H9 (cell line): Measurements from ENCODE around the gene RETN. TPM values are rescaled to one million over a fixed set of nuclear protein-coding genes. Genes with fewer than 3 reads are reported as not detected.
A peak's percentile ranks its signal among the peaks of the same experiment; 100 is the strongest.

Experiments
- DNase-seq: peaks from one replicate; pipeline ENCODE4 v3.0.0-alpha.2; 2017
- H2AFZ ChIP-seq: one replicate; pipeline ENCODE4 v1.6.1; 2013; ENCODE audit warnings: mild to moderate bottlenecking, low read length, control low read depth, moderate library complexity
- H2AK5ac ChIP-seq: 2 replicates; pipeline ENCODE4 v1.6.1; 2013; ENCODE audit warnings: low read length, control low read depth, mixed read lengths; ENCODE audit not compliant: insufficient read length
- H2BK120ac ChIP-seq: one replicate; pipeline ENCODE4 v1.6.1; 2013; ENCODE audit warnings: low read depth, mild to moderate bottlenecking, low read length, control low read depth, inconsistent platforms; ENCODE audit not compliant: poor library complexity, severe bottlenecking
- H2BK12ac ChIP-seq: 2 replicates; pipeline ENCODE4 v1.6.1; 2013; ENCODE audit warnings: low read length, control low read depth, mixed read lengths, low read depth; ENCODE audit not compliant: insufficient read length
- H2BK15ac ChIP-seq: 2 replicates; pipeline ENCODE4 v1.6.1; 2013; ENCODE audit warnings: low read depth, low read length, control low read depth
- H2BK20ac ChIP-seq: one replicate; pipeline ENCODE4 v1.6.1; 2013; ENCODE audit warnings: low read depth, mild to moderate bottlenecking, low read length, control low read depth, inconsistent platforms; ENCODE audit not compliant: poor library complexity, severe bottlenecking
- H2BK5ac ChIP-seq: 2 replicates; pipeline ENCODE4 v1.6.1; 2013; ENCODE audit warnings: low read length, control low read depth, mixed read lengths; ENCODE audit not compliant: insufficient read length
- H3K14ac ChIP-seq: 2 replicates; pipeline ENCODE4 v1.6.1; 2013; ENCODE audit warnings: low read length, control low read depth; ENCODE audit not compliant: insufficient read depth
- H3K18ac ChIP-seq: 2 replicates; pipeline ENCODE4 v1.6.1; 2013; ENCODE audit warnings: low read depth, mild to moderate bottlenecking, mixed read lengths, low read length, control low read depth; ENCODE audit not compliant: insufficient read length
- H3K23ac ChIP-seq: 2 replicates; pipeline ENCODE4 v1.6.1; 2013; ENCODE audit warnings: low read length, control low read depth, mixed read lengths, low read depth; ENCODE audit not compliant: insufficient read length
- H3K23me2 ChIP-seq: 2 replicates; pipeline ENCODE4 v1.6.1; 2013; ENCODE audit warnings: low read depth, mild to moderate bottlenecking, mixed read lengths, low read length, control low read depth; ENCODE audit not compliant: insufficient read length, poor library complexity, severe bottlenecking
- H3K27ac ChIP-seq: 2 replicates; pipeline ENCODE4 v1.5.1; 2013; ENCODE audit warnings: low read length, control low read depth, mixed read lengths, low read depth; ENCODE audit not compliant: insufficient read length
- H3K27me3 ChIP-seq: 2 replicates; pipeline ENCODE4 v1.6.1; 2013; ENCODE audit warnings: low read length, control low read depth, inconsistent platforms; ENCODE audit not compliant: insufficient read depth
- H3K4ac ChIP-seq: 2 replicates; pipeline ENCODE4 v1.6.1; 2013; ENCODE audit warnings: low read depth, mild to moderate bottlenecking, control low read depth, inconsistent platforms, low read length, moderate library complexity
- H3K4me1 ChIP-seq: 2 replicates; pipeline ENCODE4 v1.6.1; 2013; ENCODE audit warnings: low read length, control low read depth, inconsistent platforms; ENCODE audit not compliant: insufficient read depth
- H3K4me2 ChIP-seq: 2 replicates; pipeline ENCODE4 v1.6.1; 2013; ENCODE audit warnings: low read length, control low read depth, mixed read lengths; ENCODE audit not compliant: insufficient read length, insufficient read depth
- H3K56ac ChIP-seq: 2 replicates; pipeline ENCODE4 v1.6.1; 2013; ENCODE audit warnings: low read depth, mild to moderate bottlenecking, mixed read lengths, low read length, control low read depth; ENCODE audit not compliant: insufficient read length
- H3K79me1 ChIP-seq: 2 replicates; pipeline ENCODE4 v1.6.1; 2013; ENCODE audit warnings: low read depth, mild to moderate bottlenecking, moderate library complexity, low read length, control low read depth, inconsistent platforms; ENCODE audit not compliant: insufficient read depth, poor library complexity, severe bottlenecking
- H3K79me2 ChIP-seq: 2 replicates; pipeline ENCODE4 v1.6.1; 2013; ENCODE audit warnings: low read length, control low read depth, inconsistent platforms; ENCODE audit not compliant: insufficient read depth
- H3K9ac ChIP-seq: 2 replicates; pipeline ENCODE4 v1.6.1; 2013; ENCODE audit warnings: low read length, control low read depth, mixed read lengths; ENCODE audit not compliant: insufficient read length; ENCODE audit errors: extremely low read depth
- H3K9me3 ChIP-seq: one replicate; pipeline ENCODE4 v1.6.1; 2013; ENCODE audit warnings: low read depth, low read length, inconsistent platforms; ENCODE audit not compliant: control insufficient read depth
- H3T11ph ChIP-seq: one replicate; pipeline ENCODE4 v1.6.1; 2013; ENCODE audit warnings: mild to moderate bottlenecking, low read length, control low read depth, inconsistent platforms
- H4K20me1 ChIP-seq: one replicate; pipeline ENCODE4 v1.6.1; 2013; ENCODE audit not compliant: control insufficient read depth, insufficient read length, insufficient read depth
- H4K5ac ChIP-seq: 2 replicates; pipeline ENCODE4 v1.6.1; 2013; ENCODE audit warnings: low read depth, mild to moderate bottlenecking, mixed read lengths, low read length, control low read depth; ENCODE audit not compliant: insufficient read length
- H4K8ac ChIP-seq: replicated peaks from 2 replicates; pipeline ENCODE4 v1.6.1; 2013; ENCODE audit warnings: low read length, control low read depth, mixed read lengths, low read depth; ENCODE audit not compliant: insufficient read length
- H4K91ac ChIP-seq: 2 replicates; pipeline ENCODE4 v1.6.1; 2013; ENCODE audit warnings: low read depth, mild to moderate bottlenecking, moderate library complexity, mixed read lengths, low read length, control low read depth; ENCODE audit not compliant: insufficient read length
- H3K27ac Mint-ChIP-seq, 3 experiments: 2 replicates in 2 of 3; 3 replicates in 1 of 3; pipeline ENCODE4 v1.8.0; 2020 to 2021; ENCODE audit warnings: mixed read lengths in 3 of 3, mild to moderate bottlenecking in 1 of 3, moderate library complexity in 1 of 3
- H3K27me3 Mint-ChIP-seq: 2 replicates; pipeline ENCODE4 v1.8.0; 2021; ENCODE audit warnings: low read depth, mild to moderate bottlenecking, moderate library complexity, mixed read lengths
- H3K36me3 Mint-ChIP-seq, 3 experiments: 2 replicates in 2 of 3; 3 replicates in 1 of 3; pipeline ENCODE4 v1.8.0; 2020 to 2021; ENCODE audit warnings: low read depth in 3 of 3, mixed read lengths in 3 of 3; ENCODE audit not compliant: insufficient read depth in 1 of 3
- H3K4me1 Mint-ChIP-seq, 2 experiments: 2 replicates each; pipeline ENCODE4 v1.8.0; 2020; ENCODE audit warnings: mixed read lengths in 2 of 2
- H3K4me3 Mint-ChIP-seq, 2 experiments: 2 replicates in 1 of 2; 3 replicates in 1 of 2; pipeline ENCODE4 v1.8.0; 2020 to 2021; ENCODE audit warnings: mild to moderate bottlenecking in 2 of 2, mixed read lengths in 2 of 2, moderate library complexity in 1 of 2
- H3K9me3 Mint-ChIP-seq, 2 experiments: 2 replicates in 1 of 2; 3 replicates in 1 of 2; pipeline ENCODE4 v1.8.0; 2020; ENCODE audit warnings: mild to moderate bottlenecking in 2 of 2, mixed read lengths in 2 of 2, moderate library complexity in 1 of 2
- CTCF ChIP-seq: fragments of 200-600 bp; sonication (generic); conservative IDR thresholded peaks from 3 replicates; pipeline ENCODE4 v1.8.0; 2021; ENCODE audit warnings: antibody characterized with exemption, mild to moderate bottlenecking
- WGBS: extraction: QIAGEN DNeasy Blood & Tissue Kit; methylation state at CpG from one replicate; pipeline ENCODE4 v1.1.7; 2013; ENCODE audit warnings: missing lambda C conversion rate, low lambda C conversion rate, mixed read lengths; ENCODE audit not compliant: insufficient read length; ENCODE audit errors: extremely low coverage; 5-methylcytosine and 5-hydroxymethylcytosine counted together
- total RNA-seq: library from RNA; stranded (reverse); gene quantifications from 2 replicates; pipeline ENCODE4 v1.2.1, GENCODE V29; 2021

RETN gene
- total RNA-seq, 1 experiment from 2014 or later, result not detected

- no peaks in the 10 kb centered on the region for H4K20me1 ChIP-seq
- 0 out of 7 replicates have a peak overlapping the region, but pooled peaks of 1 of the 3 experiments have one; percentile 48 for H3K27ac Mint-ChIP-seq
- no peaks in the 10 kb centered on the region; a peak in 1 of 5 replicates for H3K9me3 Mint-ChIP-seq
- H3K9ac ChIP-seq, result no peak overlapping the region
- WGBS, result no CpG with 5 or more reads among the region's 43 CpGs
- no peak overlapping the region for H2AFZ ChIP-seq
- no peak overlapping the region for H3K23ac ChIP-seq
- no peak overlapping the region for H3K4ac ChIP-seq
- no peak overlapping the region; a peak in 1 of 5 replicates for H3K4me3 Mint-ChIP-seq
- no peaks in the 10 kb centered on the region for H3K79me2 ChIP-seq
- H3K27ac ChIP-seq, result no peak overlapping the region
- H3K4me1 ChIP-seq, result no peaks in the 10 kb centered on the region
- no peaks in the 10 kb centered on the region; the same call in 1 of the 2 replicates for H3K27me3 ChIP-seq
- peaks cover 0 to 11% of the 10 kb centered on the region in 2 experiments; a peak in 2 of 4 replicates for H3K4me1 Mint-ChIP-seq
- H2AK5ac ChIP-seq, result no peak overlapping the region
- H3T11ph ChIP-seq, result no peak overlapping the region
- no peak overlapping the region for H3K14ac ChIP-seq
- H3K27me3 Mint-ChIP-seq, result peaks cover 3% of the 10 kb centered on the region
- H4K5ac ChIP-seq, result no peak overlapping the region
- H3K79me1 ChIP-seq, result no peaks in the 10 kb centered on the region
- no peak overlapping the region for H2BK20ac ChIP-seq
- peaks cover 9 to 26% (median 17%) of the 10 kb centered on the region in 3 experiments for H3K36me3 Mint-ChIP-seq
- no peaks in the 10 kb centered on the region for H3K9me3 ChIP-seq
- H3K4me2 ChIP-seq, result no peak overlapping the region
- H2BK15ac ChIP-seq, result no peak overlapping the region
- no peak overlapping the region for H2BK5ac ChIP-seq
- peak; percentile 51 for DNase-seq
- no peaks in the 10 kb centered on the region for H3K23me2 ChIP-seq
- H2BK12ac ChIP-seq, result no peak overlapping the region
- no peak overlapping the region for H4K91ac ChIP-seq
- H2BK120ac ChIP-seq, result no peak overlapping the region
- H3K18ac ChIP-seq, result no peak overlapping the region
- H4K8ac ChIP-seq, result no peak overlapping the region
- H3K56ac ChIP-seq, result no peak overlapping the region
- peak; percentile 61 for TF ChIP-seq CTCF
Observed at GRCh38 chr19:7641290-7642276, 27.3 kb upstream of the RETN start.
